RWPE2 (cell line): ENCODE results near the gene ZXDA.

Experiments used
- ATAC-seq: fragments of 200-7000 bp; cut with Tn5 transposase; 3 replicates; pipeline ENCODE4 v1.9.1; 2021; ENCODE audit warnings: low read depth
- DNase-seq: peaks from one replicate; pipeline ENCODE4 v3.0.0-alpha.2; 2020; ENCODE audit warnings: low spot score
- H3K27ac ChIP-seq: fragments of 450-650 bp; 2 replicates; pipeline ENCODE4 v1.5.1; 2017; ENCODE audit warnings: mild to moderate bottlenecking; ENCODE audit not compliant: poor library complexity, severe bottlenecking
- H3K27me3 ChIP-seq: fragments of 250-450 bp; sonication (Bioruptor Pico); 2 replicates; pipeline ENCODE4 v1.5.1; 2021; ENCODE audit warnings: mild to moderate bottlenecking, moderate library complexity; ENCODE audit not compliant: insufficient read depth, poor library complexity, severe bottlenecking
- H3K36me3 ChIP-seq: fragments of 250-450 bp; sonication (Bioruptor Pico); 2 replicates; pipeline ENCODE4 v1.5.1; 2020; ENCODE audit warnings: low read depth, mild to moderate bottlenecking, moderate library complexity
- H3K4me1 ChIP-seq: fragments of 250-450 bp; sonication (Bioruptor Pico); 2 replicates; pipeline ENCODE4 v1.5.1; 2021; ENCODE audit warnings: mild to moderate bottlenecking, moderate library complexity; ENCODE audit not compliant: insufficient read depth, poor library complexity, severe bottlenecking
- H3K4me3 ChIP-seq: fragments of 250-450 bp; sonication (Bioruptor Pico); 2 replicates; pipeline ENCODE4 v1.5.1; 2021; ENCODE audit warnings: mild to moderate bottlenecking, moderate library complexity; ENCODE audit not compliant: severe bottlenecking
- H3K9me3 ChIP-seq: fragments of 250-450 bp; sonication (Bioruptor Pico); 2 replicates; pipeline ENCODE4 v1.5.1; 2021; ENCODE audit warnings: mild to moderate bottlenecking, moderate library complexity; ENCODE audit not compliant: severe bottlenecking
- TF ChIP-seq, protein P1 (sequence below): fragments of 450-650 bp; IDR thresholded peaks from one replicate; pipeline ENCODE4 v1.5.1; 2017; ENCODE audit warnings: mild to moderate bottlenecking, moderate library complexity; ENCODE audit not compliant: poor library complexity, severe bottlenecking

Gene ZXDA

DNA sequence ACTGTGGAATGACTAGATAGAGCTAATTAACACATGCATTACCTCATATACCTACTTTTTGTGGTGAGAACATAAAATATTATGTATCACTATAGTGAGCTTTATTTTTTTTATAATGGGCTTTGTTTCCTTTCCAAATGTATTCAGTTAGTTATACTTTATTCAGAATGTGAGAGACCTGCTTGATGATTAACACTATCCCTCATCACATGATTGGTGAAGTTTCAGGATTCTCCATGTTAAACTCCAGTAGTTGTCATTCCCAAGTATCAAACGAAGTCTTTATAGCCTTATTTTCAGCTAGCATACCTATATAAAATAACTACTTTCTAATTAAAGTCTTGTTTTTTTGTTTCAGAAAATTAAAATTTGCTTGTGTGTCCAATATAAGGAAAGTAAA is 8.8 kb downstream of the ZXDA start:
- DNase-seq: no peak
- Histone ChIP-seq H3K4me1 (peaks cover 11% of the 10 kb centered on the region), H3K36me3 (no peaks in the 10 kb centered on the region), H3K4me3 (no peak overlapping the region), H3K9me3 (no peaks in the 10 kb centered on the region), H3K27me3 (no peaks in the 10 kb centered on the region), H3K27ac (peak overlapping the region; percentile 25)
- TF ChIP-seq, protein P1, sequence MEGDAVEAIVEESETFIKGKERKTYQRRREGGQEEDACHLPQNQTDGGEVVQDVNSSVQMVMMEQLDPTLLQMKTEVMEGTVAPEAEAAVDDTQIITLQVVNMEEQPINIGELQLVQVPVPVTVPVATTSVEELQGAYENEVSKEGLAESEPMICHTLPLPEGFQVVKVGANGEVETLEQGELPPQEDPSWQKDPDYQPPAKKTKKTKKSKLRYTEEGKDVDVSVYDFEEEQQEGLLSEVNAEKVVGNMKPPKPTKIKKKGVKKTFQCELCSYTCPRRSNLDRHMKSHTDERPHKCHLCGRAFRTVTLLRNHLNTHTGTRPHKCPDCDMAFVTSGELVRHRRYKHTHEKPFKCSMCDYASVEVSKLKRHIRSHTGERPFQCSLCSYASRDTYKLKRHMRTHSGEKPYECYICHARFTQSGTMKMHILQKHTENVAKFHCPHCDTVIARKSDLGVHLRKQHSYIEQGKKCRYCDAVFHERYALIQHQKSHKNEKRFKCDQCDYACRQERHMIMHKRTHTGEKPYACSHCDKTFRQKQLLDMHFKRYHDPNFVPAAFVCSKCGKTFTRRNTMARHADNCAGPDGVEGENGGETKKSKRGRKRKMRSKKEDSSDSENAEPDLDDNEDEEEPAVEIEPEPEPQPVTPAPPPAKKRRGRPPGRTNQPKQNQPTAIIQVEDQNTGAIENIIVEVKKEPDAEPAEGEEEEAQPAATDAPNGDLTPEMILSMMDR: no peak
- no peak for ATAC-seq

DNA sequence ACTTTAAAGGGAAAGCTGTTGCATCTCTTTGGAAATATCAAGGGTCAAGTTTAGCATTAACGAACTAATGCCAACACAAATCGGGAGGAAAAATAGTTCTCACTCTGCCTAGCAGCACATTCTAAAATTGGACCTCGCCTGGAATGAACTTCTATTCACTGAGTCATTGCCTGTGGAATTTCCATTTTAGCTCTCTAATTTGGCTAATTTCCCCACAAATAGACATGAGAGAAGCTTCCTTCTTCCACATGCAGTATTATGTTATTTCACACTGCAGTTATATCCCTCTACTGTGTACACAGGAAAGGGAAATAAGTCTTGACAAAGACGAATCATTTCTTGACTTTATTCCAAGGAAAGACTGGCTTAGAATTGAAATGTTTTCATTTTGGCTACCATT is 9.3 kb downstream of the ZXDA start:
- peak overlapping the region; percentile 25 for H3K27ac ChIP-seq
- H3K4me1 ChIP-seq: peaks cover 11% of the 10 kb centered on the region
- ATAC-seq (peak; percentile 64), DNase-seq (no peak)
- H3K36me3 ChIP-seq: no peaks in the 10 kb centered on the region
- no peak overlapping the region for H3K4me3 ChIP-seq
- no peaks in the 10 kb centered on the region for H3K27me3 ChIP-seq
- no peaks in the 10 kb centered on the region for H3K9me3 ChIP-seq
- TF ChIP-seq, protein P1: no peak

DNA sequence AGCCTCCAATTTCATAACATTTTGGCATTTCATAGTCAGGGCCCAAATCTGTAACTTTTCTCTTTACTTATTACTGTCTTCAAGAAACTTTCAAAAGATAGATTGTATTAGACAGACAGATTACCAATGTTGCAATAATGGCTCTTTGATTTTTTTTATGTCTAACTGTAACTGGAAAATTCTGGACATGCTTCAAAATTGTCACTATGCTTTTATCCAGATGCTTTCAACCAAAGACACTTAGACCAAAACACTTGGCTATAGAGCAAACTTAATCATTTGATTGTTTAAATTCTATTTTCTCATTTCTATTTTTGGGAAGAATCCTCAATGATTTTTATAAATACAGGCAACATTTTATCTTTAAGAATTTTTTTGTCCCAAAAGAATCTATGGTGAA is 10.4 kb downstream of the ZXDA start:
- TF ChIP-seq, protein P1: no peak
- ATAC-seq: no peak

DNA sequence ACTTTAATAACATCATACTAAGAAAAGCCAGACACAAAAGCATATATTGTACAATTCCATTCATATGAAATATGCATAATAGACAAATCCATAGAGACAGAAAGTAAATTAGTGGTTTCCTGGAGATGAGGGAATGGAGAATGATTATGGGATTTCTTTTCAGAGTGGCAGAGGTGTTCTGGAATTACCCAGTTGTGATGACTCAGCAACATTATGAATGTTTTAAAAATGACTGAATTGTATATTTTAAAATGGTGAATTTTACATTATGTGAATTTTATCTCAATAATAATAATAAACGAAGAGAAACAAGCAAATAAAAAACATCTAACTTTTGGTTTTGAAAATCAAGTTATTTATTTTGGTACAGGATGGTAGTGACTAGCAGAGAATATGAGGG is 11.2 kb downstream of the ZXDA start:
- TF ChIP-seq, protein P1: no peak
- ATAC-seq: no peak
- H3K9me3 ChIP-seq: no peaks in the 10 kb centered on the region

More for the DNA sequence above, 10.4 kb downstream of the ZXDA start:
- Histone ChIP-seq H3K27ac (no peak overlapping the region), H3K27me3 (no peaks in the 10 kb centered on the region), H3K4me1 (peaks cover 11% of the 10 kb centered on the region), H3K9me3 (no peaks in the 10 kb centered on the region), H3K4me3 (no peak overlapping the region), H3K36me3 (no peaks in the 10 kb centered on the region)
- DNase-seq: no peak

DNA sequence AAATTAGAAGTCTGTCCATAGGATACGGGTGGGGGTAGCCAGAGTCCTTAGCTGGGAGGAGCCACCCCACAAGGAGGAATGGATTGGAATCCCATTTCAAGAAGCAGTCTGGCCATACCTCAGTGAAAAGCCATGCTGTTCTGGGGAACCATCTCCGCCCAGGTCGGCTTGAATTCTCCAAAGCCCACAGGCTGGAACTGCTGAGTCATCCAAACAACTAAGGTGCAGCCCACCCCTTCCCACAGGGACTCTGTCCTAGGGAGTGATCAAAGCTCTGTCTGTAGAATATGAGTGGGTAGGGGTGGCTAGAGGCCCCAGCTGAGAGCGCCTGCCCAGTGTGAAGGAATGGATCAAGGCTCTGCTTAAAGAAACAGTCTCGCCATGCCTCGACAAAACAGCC is 38.8 kb downstream of the ZXDA start:
- H3K4me3 ChIP-seq: no peak overlapping the region
- no peak overlapping the region for H3K27ac ChIP-seq
- no peaks in the 10 kb centered on the region for H3K27me3 ChIP-seq
- ATAC-seq (no peak), DNase-seq (no peak)
- TF ChIP-seq, protein P1: no peak
- no peaks in the 10 kb centered on the region for H3K36me3 ChIP-seq
- H3K9me3 ChIP-seq: no peaks in the 10 kb centered on the region
- H3K4me1 ChIP-seq: no peaks in the 10 kb centered on the region

More for the DNA sequence above, 11.2 kb downstream of the ZXDA start:
- no peaks in the 10 kb centered on the region for H3K36me3 ChIP-seq
- no peak overlapping the region for H3K4me3 ChIP-seq
- H3K4me1 ChIP-seq: peaks cover 11% of the 10 kb centered on the region
- H3K27me3 ChIP-seq: no peaks in the 10 kb centered on the region
- no peak overlapping the region for H3K27ac ChIP-seq
- DNase-seq: no peak
